ENCODE data around the gene EEF1G. TPM values are rescaled to one million over a fixed set of nuclear protein-coding genes. Genes with fewer than 3 reads are reported as not detected.
A peak's percentile ranks its signal among the peaks of the same experiment; 100 is the strongest.

EEF1G gene
- total and polyA plus RNA-seq, 2 of the 13 experiments (the other 11 are each of a cell fraction or from before 2014, with no cell fraction given) = 1,787 to 2,144 TPM

- TF ChIP-seq IRF2 (CRISPR knock-in tag; IDR thresholded peaks at IDR 0.05) (no peak), CCAR2 (optimal IDR thresholded peaks at IDR 0.05; ENCODE audit: low read depth, low read length) (no peak), ZBTB20 (CRISPR knock-in tag; IDR thresholded peaks at IDR 0.05; ENCODE audit: borderline replicate concordance, low read depth) (no peak), IRX3 (CRISPR knock-in tag; IDR thresholded peaks at IDR 0.05; ENCODE audit: borderline replicate concordance, low read depth) (no peak), ASH2L (IDR thresholded peaks at IDR 0.05; ENCODE audit: insufficient read length, low read depth, low read length) (no peak), LCORL (IDR thresholded peaks at IDR 0.05) (no peak), LCORL (CRISPR knock-in tag; IDR thresholded peaks at IDR 0.05) (no peak), ZNF234 (CRISPR knock-in tag; conservative IDR thresholded peaks at IDR 0.05) (no peak), TMF1 (CRISPR knock-in tag; IDR thresholded peaks at IDR 0.05; ENCODE audit: low read depth) (no peak), ZNF512B (CRISPR knock-in tag; IDR thresholded peaks at IDR 0.05; ENCODE audit: borderline replicate concordance) (no peak), MYNN (CRISPR knock-in tag; IDR thresholded peaks at IDR 0.05; ENCODE audit: low read depth) (no peak), ZNF501 (CRISPR knock-in tag; IDR thresholded peaks at IDR 0.05) (no peak), ZNF530 (CRISPR knock-in tag; IDR thresholded peaks at IDR 0.05; ENCODE audit: low read depth) (no peak), ZNF44 (CRISPR knock-in tag; IDR thresholded peaks at IDR 0.05) (no peak)
- TF ChIP-seq, protein P1, sequence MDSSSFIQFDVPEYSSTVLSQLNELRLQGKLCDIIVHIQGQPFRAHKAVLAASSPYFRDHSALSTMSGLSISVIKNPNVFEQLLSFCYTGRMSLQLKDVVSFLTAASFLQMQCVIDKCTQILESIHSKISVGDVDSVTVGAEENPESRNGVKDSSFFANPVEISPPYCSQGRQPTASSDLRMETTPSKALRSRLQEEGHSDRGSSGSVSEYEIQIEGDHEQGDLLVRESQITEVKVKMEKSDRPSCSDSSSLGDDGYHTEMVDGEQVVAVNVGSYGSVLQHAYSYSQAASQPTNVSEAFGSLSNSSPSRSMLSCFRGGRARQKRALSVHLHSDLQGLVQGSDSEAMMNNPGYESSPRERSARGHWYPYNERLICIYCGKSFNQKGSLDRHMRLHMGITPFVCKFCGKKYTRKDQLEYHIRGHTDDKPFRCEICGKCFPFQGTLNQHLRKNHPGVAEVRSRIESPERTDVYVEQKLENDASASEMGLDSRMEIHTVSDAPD (CRISPR knock-in tag; IDR thresholded peaks at IDR 0.05) = no peak
- TF ChIP-seq, protein P2, sequence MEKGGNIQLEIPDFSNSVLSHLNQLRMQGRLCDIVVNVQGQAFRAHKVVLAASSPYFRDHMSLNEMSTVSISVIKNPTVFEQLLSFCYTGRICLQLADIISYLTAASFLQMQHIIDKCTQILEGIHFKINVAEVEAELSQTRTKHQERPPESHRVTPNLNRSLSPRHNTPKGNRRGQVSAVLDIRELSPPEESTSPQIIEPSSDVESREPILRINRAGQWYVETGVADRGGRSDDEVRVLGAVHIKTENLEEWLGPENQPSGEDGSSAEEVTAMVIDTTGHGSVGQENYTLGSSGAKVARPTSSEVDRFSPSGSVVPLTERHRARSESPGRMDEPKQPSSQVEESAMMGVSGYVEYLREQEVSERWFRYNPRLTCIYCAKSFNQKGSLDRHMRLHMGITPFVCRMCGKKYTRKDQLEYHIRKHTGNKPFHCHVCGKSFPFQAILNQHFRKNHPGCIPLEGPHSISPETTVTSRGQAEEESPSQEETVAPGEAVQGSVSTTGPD (CRISPR knock-in tag; IDR thresholded peaks at IDR 0.05) = no peak
- TF ChIP-seq, protein P3, sequence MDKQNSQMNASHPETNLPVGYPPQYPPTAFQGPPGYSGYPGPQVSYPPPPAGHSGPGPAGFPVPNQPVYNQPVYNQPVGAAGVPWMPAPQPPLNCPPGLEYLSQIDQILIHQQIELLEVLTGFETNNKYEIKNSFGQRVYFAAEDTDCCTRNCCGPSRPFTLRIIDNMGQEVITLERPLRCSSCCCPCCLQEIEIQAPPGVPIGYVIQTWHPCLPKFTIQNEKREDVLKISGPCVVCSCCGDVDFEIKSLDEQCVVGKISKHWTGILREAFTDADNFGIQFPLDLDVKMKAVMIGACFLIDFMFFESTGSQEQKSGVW (CRISPR knock-in tag; IDR thresholded peaks at IDR 0.05; ENCODE audit: borderline replicate concordance) = no peak
- TF ChIP-seq, protein P4, sequence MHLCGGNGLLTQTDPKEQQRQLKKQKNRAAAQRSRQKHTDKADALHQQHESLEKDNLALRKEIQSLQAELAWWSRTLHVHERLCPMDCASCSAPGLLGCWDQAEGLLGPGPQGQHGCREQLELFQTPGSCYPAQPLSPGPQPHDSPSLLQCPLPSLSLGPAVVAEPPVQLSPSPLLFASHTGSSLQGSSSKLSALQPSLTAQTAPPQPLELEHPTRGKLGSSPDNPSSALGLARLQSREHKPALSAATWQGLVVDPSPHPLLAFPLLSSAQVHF (CRISPR knock-in tag; IDR thresholded peaks at IDR 0.05) = no peak
- TF ChIP-seq, protein P5, sequence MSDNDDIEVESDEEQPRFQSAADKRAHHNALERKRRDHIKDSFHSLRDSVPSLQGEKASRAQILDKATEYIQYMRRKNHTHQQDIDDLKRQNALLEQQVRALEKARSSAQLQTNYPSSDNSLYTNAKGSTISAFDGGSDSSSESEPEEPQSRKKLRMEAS (IDR thresholded peaks at IDR 0.05) = 0 out of 2 replicates have a peak, but pooled peaks have one; percentile 26
- TF ChIP-seq, protein P6, sequence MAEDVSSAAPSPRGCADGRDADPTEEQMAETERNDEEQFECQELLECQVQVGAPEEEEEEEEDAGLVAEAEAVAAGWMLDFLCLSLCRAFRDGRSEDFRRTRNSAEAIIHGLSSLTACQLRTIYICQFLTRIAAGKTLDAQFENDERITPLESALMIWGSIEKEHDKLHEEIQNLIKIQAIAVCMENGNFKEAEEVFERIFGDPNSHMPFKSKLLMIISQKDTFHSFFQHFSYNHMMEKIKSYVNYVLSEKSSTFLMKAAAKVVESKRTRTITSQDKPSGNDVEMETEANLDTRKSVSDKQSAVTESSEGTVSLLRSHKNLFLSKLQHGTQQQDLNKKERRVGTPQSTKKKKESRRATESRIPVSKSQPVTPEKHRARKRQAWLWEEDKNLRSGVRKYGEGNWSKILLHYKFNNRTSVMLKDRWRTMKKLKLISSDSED (CRISPR knock-in tag; IDR thresholded peaks at IDR 0.05) = no peak
Measured at GRCh38 chr11:62556108-62556874, 17.4 kb downstream of the EEF1G start (continued).

Measured in HepG2 (cell line).